GM12892 (cell line): ENCODE results near the gene PTPRN2.

ENCODE experiments used
- POLR2A ChIP-seq: IDR thresholded peaks from 2 replicates; pipeline ENCODE4 v1.6.1; 2011; ENCODE audit warnings: low read depth, low read length, control low read depth
- POLR2AphosphoS5 ChIP-seq: IDR thresholded peaks from 2 replicates; pipeline ENCODE4 v1.6.1; 2011; ENCODE audit warnings: low read depth, low read length, control low read depth
- TAF1 ChIP-seq: IDR thresholded peaks from 2 replicates; pipeline ENCODE4 v1.6.1; 2011; ENCODE audit warnings: low read depth, mild to moderate bottlenecking, control low read depth, low read length, borderline replicate concordance

DNA sequence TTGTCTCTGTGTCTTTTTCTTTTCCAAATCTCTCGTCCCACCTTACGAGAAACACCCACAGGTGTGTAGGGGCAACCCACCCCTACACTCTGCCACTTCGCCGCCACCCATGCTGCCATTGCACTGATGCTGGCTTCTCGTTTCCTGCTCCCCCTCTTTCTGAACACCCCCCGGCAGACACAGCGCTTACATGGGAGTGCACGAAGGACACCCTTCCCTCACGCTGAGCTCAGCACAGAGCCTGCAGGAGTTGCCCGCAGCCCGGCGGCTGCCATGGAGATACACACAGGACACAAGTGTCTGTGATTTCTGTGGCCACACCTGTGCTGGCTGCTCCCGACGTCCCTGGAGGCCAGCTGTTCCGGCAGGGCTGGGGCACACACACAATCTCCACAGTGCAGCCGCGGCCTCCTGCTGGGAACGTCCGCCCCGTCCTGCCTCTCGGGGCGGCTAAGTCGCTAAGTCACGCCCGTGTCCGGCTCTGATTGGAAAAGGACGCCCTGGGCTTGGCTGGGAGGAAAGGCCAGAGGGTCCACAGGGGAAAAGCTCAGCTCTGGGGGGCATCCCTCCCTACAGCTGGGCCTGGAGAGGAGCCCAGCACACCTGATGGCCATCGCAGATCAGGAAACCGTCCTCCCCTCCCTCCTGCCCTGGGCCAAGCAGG is 349.8 kb downstream of the PTPRN2 start:
- TF ChIP-seq POLR2AphosphoS5 (no peak), TAF1 (no peak), POLR2A (no peak)
